ENCODE measurements around the gene SUFU.

SUFU gene

GRCh38 chr10:102545265-102545871, 41.6 kb downstream of the SUFU start:
- Histone ChIP-seq H3K79me2 (ENCODE audit: insufficient read depth, low read depth) (no peaks in the 10 kb centered on the region), H2AFZ (ENCODE audit: low read depth) (no peak overlapping the region), H3K4me1 (ENCODE audit: low read depth, poor library complexity, severe bottlenecking) (no peaks in the 10 kb centered on the region), H3K36me3 (ENCODE audit: insufficient read depth) (no peaks in the 10 kb centered on the region), H3K27ac (no peak overlapping the region), H3K9ac (no peak overlapping the region), H3K27me3 (ENCODE audit: insufficient read depth, low read depth) (no peaks in the 10 kb centered on the region), H3K4me3 (IDR thresholded peaks at IDR 0.05; ENCODE audit: insufficient read depth, low read depth, low read length) (no peak overlapping the region), H4K20me1 (ENCODE audit: insufficient read depth) (no peaks in the 10 kb centered on the region), H3K4me2 (no peak overlapping the region)
- TF ChIP-seq CTCF (conservative IDR thresholded peaks at IDR 0.05; ENCODE audit: low read depth, low read length): no peak

GRCh38 chr10:102545997-102546396, 42.2 kb downstream of the SUFU start:
- no peak overlapping the region for H3K4me2 ChIP-seq
- no peaks in the 10 kb centered on the region for H3K79me2 ChIP-seq (ENCODE audit: insufficient read depth, low read depth)
- no peak for TF ChIP-seq CTCF (conservative IDR thresholded peaks at IDR 0.05; ENCODE audit: low read depth, low read length)
- no peak overlapping the region for H3K4me3 ChIP-seq (IDR thresholded peaks at IDR 0.05; ENCODE audit: insufficient read depth, low read depth, low read length)
- no peak overlapping the region for H3K27ac ChIP-seq
- H3K27me3 ChIP-seq (ENCODE audit: insufficient read depth, low read depth): no peaks in the 10 kb centered on the region
- H3K36me3 ChIP-seq (ENCODE audit: insufficient read depth): no peaks in the 10 kb centered on the region
- H4K20me1 ChIP-seq (ENCODE audit: insufficient read depth): no peaks in the 10 kb centered on the region
- no peak overlapping the region for H2AFZ ChIP-seq (ENCODE audit: low read depth)
- no peaks in the 10 kb centered on the region for H3K4me1 ChIP-seq (ENCODE audit: low read depth, poor library complexity, severe bottlenecking)
- no peak overlapping the region for H3K9ac ChIP-seq

- no peak overlapping the region for H3K9ac ChIP-seq
- TF ChIP-seq CTCF (conservative IDR thresholded peaks at IDR 0.05; ENCODE audit: low read depth, low read length): no peak
- H3K4me1 ChIP-seq (ENCODE audit: low read depth, poor library complexity, severe bottlenecking): no peaks in the 10 kb centered on the region
- H3K36me3 ChIP-seq (ENCODE audit: insufficient read depth): no peaks in the 10 kb centered on the region
- H3K27me3 ChIP-seq (ENCODE audit: insufficient read depth, low read depth): no peaks in the 10 kb centered on the region
- H2AFZ ChIP-seq (ENCODE audit: low read depth): no peak overlapping the region
- no peak overlapping the region for H3K27ac ChIP-seq
- no peak overlapping the region for H3K4me3 ChIP-seq (IDR thresholded peaks at IDR 0.05; ENCODE audit: insufficient read depth, low read depth, low read length)
- H3K4me2 ChIP-seq: no peak overlapping the region
- no peaks in the 10 kb centered on the region for H4K20me1 ChIP-seq (ENCODE audit: insufficient read depth)
- no peaks in the 10 kb centered on the region for H3K79me2 ChIP-seq (ENCODE audit: insufficient read depth, low read depth)
Observed at GRCh38 chr10:102546606-102547320, 43.0 kb downstream of the SUFU start.

GRCh38 chr10:102549549-102549948, 45.8 kb downstream of the SUFU start:
- Histone ChIP-seq H3K79me2 (ENCODE audit: insufficient read depth, low read depth) (no peaks in the 10 kb centered on the region), H3K4me3 (IDR thresholded peaks at IDR 0.05; ENCODE audit: insufficient read depth, low read depth, low read length) (no peak overlapping the region), H3K9ac (no peak overlapping the region), H2AFZ (ENCODE audit: low read depth) (no peak overlapping the region), H3K27ac (no peak overlapping the region), H3K36me3 (ENCODE audit: insufficient read depth) (no peaks in the 10 kb centered on the region), H3K27me3 (ENCODE audit: insufficient read depth, low read depth) (no peaks in the 10 kb centered on the region), H3K4me2 (no peak overlapping the region), H3K4me1 (ENCODE audit: low read depth, poor library complexity, severe bottlenecking) (no peaks in the 10 kb centered on the region), H4K20me1 (ENCODE audit: insufficient read depth) (no peaks in the 10 kb centered on the region)
- TF ChIP-seq CTCF (conservative IDR thresholded peaks at IDR 0.05; ENCODE audit: low read depth, low read length): no peak
